Vagina (tissue), 2 donors: ENCODE data around the gene ZNF304. TPM values are rescaled to one million over a fixed set of nuclear protein-coding genes. Genes with fewer than 3 reads are reported as not detected.

Experiments
- DNase-seq, 2 donors: peaks; one replicate each; pipeline ENCODE4 v3.0.0-alpha.2; 2017; ENCODE audit errors: extremely low spot score in 2 of 2
- H3K27ac ChIP-seq: fragments of 200-600 bp; sonication (generic); one replicate; pipeline ENCODE4 v1.5.1; 2019
- H3K27me3 ChIP-seq: fragments of 200-600 bp; sonication (generic); one replicate; pipeline ENCODE4 v1.5.1; 2019
- H3K36me3 ChIP-seq, 2 donors: fragments of 200-600 bp; sonication (generic); one replicate each; pipeline ENCODE4 v1.5.1; 2017 to 2019
- H3K4me1 ChIP-seq: fragments of 200-600 bp; sonication (generic); one replicate; pipeline ENCODE4 v1.5.1; 2019
- H3K4me3 ChIP-seq, 2 donors: fragments of 200-600 bp; sonication (generic); 1 replicate in 1 of 2; 2 replicates in 1 of 2; pipeline ENCODE4 v1.5.1; 2016 to 2019
- H3K9me3 ChIP-seq: fragments of 200-600 bp; sonication (generic); one replicate; pipeline ENCODE4 v1.5.1; 2019
- POLR2A ChIP-seq, 2 donors: fragments of 450-650 bp; IDR thresholded peaks; one replicate each; pipeline ENCODE4 v1.6.1; 2017; ENCODE audit warnings: antibody characterized with exemption in 2 of 2, mild to moderate bottlenecking in 2 of 2, moderate library complexity in 2 of 2
- POLR2AphosphoS5 ChIP-seq, 2 donors: sonication (generic); formaldehyde crosslinking; IDR thresholded peaks; one replicate each; pipeline ENCODE4 v1.9.0; 2017; ENCODE audit warnings: antibody characterized with exemption in 2 of 2, mild to moderate bottlenecking in 2 of 2, low read depth in 1 of 2; ENCODE audit not compliant: insufficient read depth in 1 of 2
- intact Hi-C: fragments of 100-400 bp; cut with DNase I; formaldehyde crosslinking; loops from one replicate; pipeline ENCODE4 v1.15.1; 2023
- total RNA-seq: library from RNA; depleted of rRNA; stranded (reverse); fragments of >200 nt; gene quantifications from one replicate; pipeline ENCODE4 v1.2.3, GENCODE V29; 2016
- TF ChIP-seq, protein P1 (sequence below), 3 experiments: fragments of 450-650 bp in 2 of 3; fragments of 200-600 bp in 1 of 3; sonication (generic) in 1 of 3; IDR thresholded peaks; one replicate each; pipeline ENCODE4 v1.5.1; 2017 to 2019; ENCODE audit warnings: antibody characterized with exemption in 3 of 3, mild to moderate bottlenecking in 2 of 3, moderate library complexity in 2 of 3

The ZNF304 gene
- 5.9 TPM for total RNA-seq

- intact Hi-C loops, result no loop called here
These were observed at the start of gene ZNF304 for GRCh38 chr19:57350877-57351805. TSS of gene ZNF304 (plus strand) at chr19:57351271. CDS start at chr19:57351665, 394 bp downstream.

DNA sequence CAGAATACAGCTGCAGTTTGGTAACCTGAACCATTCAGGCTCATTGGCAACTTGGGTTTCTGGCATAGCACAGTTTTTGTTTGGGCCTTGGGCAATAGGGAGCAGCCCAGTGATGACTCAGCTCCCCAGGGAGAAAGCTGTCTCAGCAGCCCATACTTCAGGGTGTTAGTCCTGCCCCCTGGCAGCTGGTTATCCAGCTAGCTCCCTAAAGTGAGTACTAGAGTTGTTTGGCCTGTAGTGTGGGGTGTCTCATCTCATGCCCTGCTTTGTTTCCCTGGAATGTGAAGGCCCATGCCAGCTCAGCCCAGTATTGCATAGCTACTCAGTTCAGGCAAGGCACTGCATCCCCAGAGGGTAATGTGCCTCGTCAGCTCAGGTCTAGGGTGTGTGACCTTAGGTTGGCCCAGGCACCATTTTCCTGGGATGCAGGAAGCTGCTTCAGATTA lies 49.0 kb upstream of the ZNF304 start:
- peak in 1 of 2 donors; percentile 80 for TF ChIP-seq POLR2AphosphoS5 (IDR thresholded peaks at IDR 0.05; ENCODE audit: insufficient read depth in 1 of 2, low read depth in 1 of 2)
- no peak for TF ChIP-seq POLR2A (IDR thresholded peaks at IDR 0.05)
- TF ChIP-seq, protein P1, sequence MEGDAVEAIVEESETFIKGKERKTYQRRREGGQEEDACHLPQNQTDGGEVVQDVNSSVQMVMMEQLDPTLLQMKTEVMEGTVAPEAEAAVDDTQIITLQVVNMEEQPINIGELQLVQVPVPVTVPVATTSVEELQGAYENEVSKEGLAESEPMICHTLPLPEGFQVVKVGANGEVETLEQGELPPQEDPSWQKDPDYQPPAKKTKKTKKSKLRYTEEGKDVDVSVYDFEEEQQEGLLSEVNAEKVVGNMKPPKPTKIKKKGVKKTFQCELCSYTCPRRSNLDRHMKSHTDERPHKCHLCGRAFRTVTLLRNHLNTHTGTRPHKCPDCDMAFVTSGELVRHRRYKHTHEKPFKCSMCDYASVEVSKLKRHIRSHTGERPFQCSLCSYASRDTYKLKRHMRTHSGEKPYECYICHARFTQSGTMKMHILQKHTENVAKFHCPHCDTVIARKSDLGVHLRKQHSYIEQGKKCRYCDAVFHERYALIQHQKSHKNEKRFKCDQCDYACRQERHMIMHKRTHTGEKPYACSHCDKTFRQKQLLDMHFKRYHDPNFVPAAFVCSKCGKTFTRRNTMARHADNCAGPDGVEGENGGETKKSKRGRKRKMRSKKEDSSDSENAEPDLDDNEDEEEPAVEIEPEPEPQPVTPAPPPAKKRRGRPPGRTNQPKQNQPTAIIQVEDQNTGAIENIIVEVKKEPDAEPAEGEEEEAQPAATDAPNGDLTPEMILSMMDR (IDR thresholded peaks at IDR 0.05), result no peak
- H3K36me3 ChIP-seq, result peaks cover 0 to 39% of the 10 kb centered on the region in 2 donors
- no peak overlapping the region for H3K27ac ChIP-seq
- peaks cover 26% of the 10 kb centered on the region for H3K4me1 ChIP-seq
- H3K4me3 ChIP-seq, result no peak overlapping the region
- intact Hi-C loops, result no loop called here
- H3K27me3 ChIP-seq, result no peaks in the 10 kb centered on the region
- H3K9me3 ChIP-seq, result no peaks in the 10 kb centered on the region
- no peak for DNase-seq

More at GRCh38 chr19:57350877-57351805, at the start of gene ZNF304:
- TF ChIP-seq POLR2AphosphoS5 (IDR thresholded peaks at IDR 0.05; ENCODE audit: insufficient read depth in 1 of 2, low read depth in 1 of 2) (peak; percentile 65 to 96), POLR2A (IDR thresholded peaks at IDR 0.05) (no peak)
- TF ChIP-seq, protein P1 (IDR thresholded peaks at IDR 0.05), result no peak
- peaks cover 13% of the 10 kb centered on the region for H3K4me1 ChIP-seq
- no peaks in the 10 kb centered on the region for H3K27me3 ChIP-seq
- no peak for DNase-seq
- peaks cover 15 to 37% of the 10 kb centered on the region in 2 donors for H3K36me3 ChIP-seq
- peak within 1 kb of the TSS; percentile 32 for H3K27ac ChIP-seq
- peaks cover 11% of the 10 kb centered on the region for H3K9me3 ChIP-seq
- peak within 1 kb of the TSS; percentile 54 to 72 for H3K4me3 ChIP-seq

- intact Hi-C loops, result no loop called here
- H3K36me3 ChIP-seq, result peaks cover 0 to 39% of the 10 kb centered on the region in 2 donors
- TF ChIP-seq POLR2AphosphoS5 (IDR thresholded peaks at IDR 0.05; ENCODE audit: insufficient read depth in 1 of 2, low read depth in 1 of 2) (no peak), POLR2A (IDR thresholded peaks at IDR 0.05) (no peak)
- TF ChIP-seq, protein P1 (IDR thresholded peaks at IDR 0.05), result no peak
- H3K4me3 ChIP-seq, result no peak overlapping the region
- no peaks in the 10 kb centered on the region for H3K27me3 ChIP-seq
- H3K27ac ChIP-seq, result no peak overlapping the region
- DNase-seq, result no peak
- no peaks in the 10 kb centered on the region for H3K9me3 ChIP-seq
- peaks cover 26% of the 10 kb centered on the region for H3K4me1 ChIP-seq
These were observed 48.2 kb upstream of the ZNF304 start for GRCh38 chr19:57302727-57303401.

DNA sequence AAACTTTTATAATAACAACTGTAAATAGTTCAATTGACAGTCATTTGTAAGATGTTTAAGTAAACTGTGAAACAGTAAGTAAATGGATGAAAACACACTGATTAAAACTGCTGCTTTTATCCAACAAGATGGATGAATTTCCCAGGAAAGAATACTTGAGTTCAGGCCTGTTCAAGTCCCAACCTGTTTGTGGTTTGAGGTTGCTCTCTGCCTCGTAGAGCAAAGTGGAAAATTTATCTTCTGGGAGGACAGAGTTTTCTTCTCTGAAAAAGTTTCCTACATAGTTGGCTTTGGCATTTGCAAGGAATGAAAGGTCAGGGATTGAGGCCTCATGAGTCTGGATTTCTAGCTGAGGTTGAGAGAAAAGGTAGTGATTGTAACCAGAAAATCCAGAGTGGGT lies 46.0 kb upstream of the ZNF304 start:
- Histone ChIP-seq H3K4me1 (peaks cover 26% of the 10 kb centered on the region), H3K4me3 (no peak overlapping the region), H3K36me3 (peaks cover 0 to 29% of the 10 kb centered on the region in 2 donors), H3K27ac (no peak overlapping the region), H3K9me3 (no peaks in the 10 kb centered on the region), H3K27me3 (no peaks in the 10 kb centered on the region)
- no peak for DNase-seq
- TF ChIP-seq POLR2A (IDR thresholded peaks at IDR 0.05), result no peak
- intact Hi-C loops, result no loop called here

GRCh38 chr19:57308514-57308913 lies 42.6 kb upstream of the ZNF304 start:
- H3K4me3 ChIP-seq, result no peak overlapping the region
- no peaks in the 10 kb centered on the region for H3K4me1 ChIP-seq
- TF ChIP-seq POLR2A (IDR thresholded peaks at IDR 0.05) (no peak), POLR2AphosphoS5 (IDR thresholded peaks at IDR 0.05; ENCODE audit: insufficient read depth in 1 of 2, low read depth in 1 of 2) (no peak)
- TF ChIP-seq, protein P1 (IDR thresholded peaks at IDR 0.05), result no peak
- H3K9me3 ChIP-seq, result no peaks in the 10 kb centered on the region
- H3K27me3 ChIP-seq, result no peaks in the 10 kb centered on the region
- peaks cover 0 to 1% of the 10 kb centered on the region in 2 donors for H3K36me3 ChIP-seq
- H3K27ac ChIP-seq, result no peak overlapping the region
- intact Hi-C loops, result no loop called here
- DNase-seq, result no peak
